Skeletal muscle tissue (tissue), 4 donors: Measurements from ENCODE around the gene MAP7. TPM values are rescaled to one million over a fixed set of nuclear protein-coding genes. Genes with fewer than 3 reads are reported as not detected.
"Not testable (repeated sequence)": the region's sequence is repeated elsewhere in the genome, so short reads cannot be mapped to it uniquely, and the experiment has no call there.

Experiments
- H3K27ac ChIP-seq: one replicate; pipeline ENCODE4 v1.7.0; 2013; ENCODE audit warnings: mild to moderate bottlenecking, low read depth, low read length, inconsistent platforms
- H3K27me3 ChIP-seq, 3 donors: one replicate each; pipeline ENCODE4 v1.7.0; 2013; ENCODE audit warnings: low read length in 3 of 3; ENCODE audit not compliant: control insufficient read depth in 3 of 3, insufficient read depth in 3 of 3
- H3K36me3 ChIP-seq, 3 donors: one replicate each; pipeline ENCODE4 v1.7.0; 2013; ENCODE audit warnings: low read length in 3 of 3; ENCODE audit not compliant: control insufficient read depth in 3 of 3, insufficient read depth in 3 of 3
- H3K4me1 ChIP-seq, 3 donors: one replicate each; pipeline ENCODE4 v1.7.0; 2013; ENCODE audit warnings: low read length in 3 of 3, mild to moderate bottlenecking in 3 of 3; ENCODE audit not compliant: control insufficient read depth in 3 of 3, insufficient read depth in 3 of 3
- H3K4me3 ChIP-seq, 3 donors: one replicate each; pipeline ENCODE4 v1.7.0; 2013; ENCODE audit warnings: low read length in 3 of 3
- H3K9ac ChIP-seq, 3 donors: one replicate each; pipeline ENCODE4 v1.7.0; 2013; ENCODE audit warnings: low read length in 3 of 3, mild to moderate bottlenecking in 3 of 3, moderate library complexity in 2 of 3, low read depth in 1 of 3
- H3K9me3 ChIP-seq, 3 donors: one replicate each; pipeline ENCODE4 v1.7.0; 2013; ENCODE audit warnings: low read length in 3 of 3; ENCODE audit not compliant: control insufficient read depth in 3 of 3
- total RNA-seq: library from RNA; depleted of rRNA; stranded (reverse); fragments of >200 nt; gene quantifications from one replicate; pipeline ENCODE4 v1.2.3, GENCODE V29; 2014
- donor health status: Osteomylitis.

The MAP7 gene
- total RNA-seq, 1 donor from 2014 or later: under 0.01 TPM

- Histone ChIP-seq H3K36me3 (no peaks in the 10 kb centered on the region), H3K4me1 (no peaks in the 10 kb centered on the region), H3K9ac (no peak overlapping the region), H3K4me3 (no peak overlapping the region), H3K27me3 (no peaks in the 10 kb centered on the region), H3K27ac (no peak overlapping the region), H3K9me3 (no peaks in the 10 kb centered on the region)
Measured at GRCh38 chr6:136410201-136411024, 139.8 kb downstream of the MAP7 start.

DNA sequence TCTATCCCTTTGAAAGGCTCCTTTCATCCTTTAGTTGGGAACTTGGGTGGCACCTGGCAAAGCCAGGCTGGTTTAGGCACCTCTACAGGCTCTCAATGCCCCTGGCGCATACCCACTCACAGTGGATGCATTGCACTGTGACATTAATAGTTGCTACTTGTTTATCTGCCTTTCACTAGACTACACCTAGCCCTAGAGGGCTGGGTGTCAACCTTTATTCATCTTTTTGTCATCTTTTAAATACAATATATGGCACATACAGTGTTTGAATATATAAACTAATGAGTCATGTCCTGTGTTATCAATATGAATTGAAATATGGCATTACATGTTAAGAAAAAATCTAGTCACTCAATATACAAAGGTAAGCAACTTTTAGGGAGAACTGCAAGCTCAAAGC is 140.6 kb downstream of the MAP7 start:
- Histone ChIP-seq H3K9ac (no peak overlapping the region), H3K27me3 (no peaks in the 10 kb centered on the region), H3K4me1 (no peaks in the 10 kb centered on the region), H3K9me3 (no peaks in the 10 kb centered on the region), H3K4me3 (no peak overlapping the region), H3K36me3 (no peaks in the 10 kb centered on the region), H3K27ac (no peak overlapping the region)

DNA sequence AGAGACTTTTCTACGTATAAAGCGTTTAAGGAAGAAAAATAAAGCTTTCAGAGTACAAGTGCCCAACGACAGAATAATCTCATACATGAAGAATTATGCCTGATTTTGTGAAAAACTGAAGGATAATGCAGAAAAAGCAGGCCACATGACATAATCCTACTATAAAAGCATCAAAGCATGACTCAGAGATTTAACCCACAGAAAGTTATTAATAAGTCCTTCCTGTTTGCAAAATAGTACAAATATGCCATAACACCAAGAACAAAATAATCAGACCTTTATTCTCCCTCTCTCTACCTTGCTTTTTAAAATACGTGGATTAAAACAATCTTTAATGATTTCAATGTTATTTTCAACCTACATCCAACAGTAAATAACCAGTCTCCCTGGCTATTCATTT is 142.0 kb downstream of the MAP7 start:
- Histone ChIP-seq H3K9ac (no peak overlapping the region), H3K27ac (no peak overlapping the region), H3K4me3 (no peak overlapping the region), H3K9me3 (no peaks in the 10 kb centered on the region), H3K27me3 (no peaks in the 10 kb centered on the region), H3K4me1 (no peaks in the 10 kb centered on the region), H3K36me3 (no peaks in the 10 kb centered on the region)

- Histone ChIP-seq H3K4me3 (no peak overlapping the region), H3K4me1 (no peaks in the 10 kb centered on the region), H3K9me3 (no peaks in the 10 kb centered on the region), H3K27ac (no peak overlapping the region), H3K36me3 (no peaks in the 10 kb centered on the region), H3K9ac (no peak overlapping the region), H3K27me3 (no peaks in the 10 kb centered on the region)
Measured at GRCh38 chr6:136405420-136406029, 144.7 kb downstream of the MAP7 start.

- Histone ChIP-seq H3K36me3 (no peaks in the 10 kb centered on the region), H3K27me3 (no peaks in the 10 kb centered on the region)
Measured at GRCh38 chr6:136404627-136405419, 145.4 kb downstream of the MAP7 start.

DNA sequence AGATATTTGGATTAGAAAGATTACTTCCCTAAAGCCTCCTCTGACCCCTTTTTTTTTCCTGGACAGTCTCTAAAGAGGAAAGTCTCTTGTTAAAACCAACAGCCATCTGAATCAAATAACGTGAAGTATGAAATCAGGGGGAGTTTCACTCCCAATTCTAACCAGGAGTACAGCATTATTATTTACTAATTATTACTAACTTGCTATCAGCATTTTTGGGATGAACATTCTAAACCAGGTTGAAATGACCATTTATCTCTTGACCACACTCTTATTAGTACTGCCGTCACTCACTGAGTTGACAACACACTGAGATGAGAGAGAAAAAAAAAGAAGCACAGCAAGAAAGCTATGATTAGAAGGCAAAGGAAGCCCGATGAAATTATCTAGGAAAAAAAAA is 146.2 kb downstream of the MAP7 start:
- H3K9ac ChIP-seq: no peak overlapping the region
- no peaks in the 10 kb centered on the region for H3K4me1 ChIP-seq
- H3K4me3 ChIP-seq: no peak overlapping the region
- H3K36me3 ChIP-seq: no peaks in the 10 kb centered on the region
- no peak overlapping the region for H3K27ac ChIP-seq
- no peaks in the 10 kb centered on the region for H3K27me3 ChIP-seq
- H3K9me3 ChIP-seq: no peaks in the 10 kb centered on the region

More at GRCh38 chr6:136404627-136405419, 145.4 kb downstream of the MAP7 start:
- Histone ChIP-seq H3K4me1 (no peaks in the 10 kb centered on the region), H3K9ac (no peak overlapping the region), H3K9me3 (no peaks in the 10 kb centered on the region), H3K4me3 (no peak overlapping the region), H3K27ac (no peak overlapping the region)

DNA sequence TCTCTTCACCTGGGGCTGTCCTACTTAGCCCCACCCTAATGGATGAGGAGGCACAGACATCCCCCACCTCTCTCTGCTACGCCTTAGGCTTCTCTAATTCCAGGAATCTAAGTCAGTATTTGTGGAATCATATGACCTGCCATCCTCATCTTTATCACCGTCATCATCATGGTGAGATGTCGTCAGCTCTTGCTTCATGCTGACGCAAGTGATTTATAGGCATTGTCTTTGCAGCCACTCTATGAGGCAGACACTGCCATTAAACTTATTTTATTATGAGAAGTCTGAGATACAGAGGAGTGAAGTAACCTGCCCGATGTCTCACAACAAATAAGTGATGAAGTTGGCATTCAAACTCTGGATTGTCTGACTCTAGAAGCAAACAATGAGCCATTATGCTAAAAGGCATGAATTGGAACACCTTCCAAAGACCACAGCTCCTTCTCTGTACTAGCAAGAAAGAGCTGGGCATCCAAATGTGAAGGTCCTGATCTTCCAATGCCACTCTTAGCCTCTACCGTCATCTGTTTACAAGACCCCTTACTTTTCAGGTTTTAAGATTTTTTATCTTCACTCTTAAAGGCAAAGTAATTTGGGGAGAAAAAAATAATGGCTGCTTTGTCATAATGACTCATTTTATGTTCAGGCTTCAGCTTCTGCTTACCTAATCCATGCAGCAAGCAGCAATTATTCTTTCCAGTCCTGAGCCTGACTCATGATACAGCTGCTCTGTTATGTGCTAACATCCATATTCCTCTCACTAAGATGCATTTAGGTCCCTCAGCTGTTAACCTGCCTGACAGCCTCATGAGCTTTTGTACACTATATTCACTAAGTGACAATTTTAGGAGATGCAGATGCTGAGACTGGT is 146.9 kb downstream of the MAP7 start:
- no peak overlapping the region for H3K9ac ChIP-seq
- no peaks in the 10 kb centered on the region for H3K27me3 ChIP-seq
- H3K36me3 ChIP-seq: no peaks in the 10 kb centered on the region
- no peaks in the 10 kb centered on the region for H3K4me1 ChIP-seq
- no peak overlapping the region for H3K4me3 ChIP-seq
- no peak overlapping the region for H3K27ac ChIP-seq
- no peaks in the 10 kb centered on the region for H3K9me3 ChIP-seq

DNA sequence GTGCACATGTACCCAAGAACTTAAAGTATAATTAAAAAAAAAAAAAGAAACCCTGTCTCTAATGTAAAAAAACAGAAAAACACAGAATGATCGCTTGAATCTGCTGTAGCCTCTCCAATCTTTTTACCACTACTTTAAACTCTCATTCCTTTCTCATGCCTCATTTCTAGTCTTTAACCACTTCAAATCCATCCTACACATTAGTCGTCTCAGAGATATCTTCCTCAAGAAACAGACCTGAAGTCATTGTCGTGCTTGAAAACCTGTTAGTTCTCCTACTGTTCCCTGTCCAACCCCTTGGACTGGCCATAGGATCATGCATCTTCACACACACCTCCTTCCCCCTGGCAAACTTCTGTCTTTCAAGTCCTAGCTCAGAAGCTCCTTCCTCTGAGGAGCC is 148.5 kb downstream of the MAP7 start:
- Histone ChIP-seq H3K9me3 (no peaks in the 10 kb centered on the region), H3K27ac (no peak overlapping the region), H3K4me3 (no peak overlapping the region), H3K36me3 (no peaks in the 10 kb centered on the region), H3K9ac (no peak overlapping the region), H3K4me1 (no peaks in the 10 kb centered on the region), H3K27me3 (no peaks in the 10 kb centered on the region)

DNA sequence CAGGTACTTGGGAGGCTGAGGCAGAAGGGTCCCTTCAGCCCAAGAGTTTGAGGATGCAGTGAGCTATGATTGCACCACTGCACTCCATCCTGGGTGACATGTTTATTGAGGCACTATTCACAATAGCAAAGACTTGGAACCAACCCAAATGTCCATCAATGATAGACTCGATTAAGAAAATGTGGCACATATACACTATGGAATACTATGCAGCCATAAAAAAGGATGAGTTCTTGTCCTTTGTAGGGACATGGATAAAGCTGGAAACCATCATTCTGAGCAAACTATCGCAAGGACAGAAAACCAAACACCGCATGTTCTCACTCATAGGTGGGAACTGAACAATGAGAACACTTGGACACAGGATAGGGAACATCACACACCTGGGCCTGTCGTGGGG is 149.0 kb downstream of the MAP7 start:
- not testable (repeated sequence) for H3K36me3 ChIP-seq

More for the DNA sequence above, 149.0 kb downstream of the MAP7 start:
- not testable (repeated sequence) for H3K27ac ChIP-seq, H3K27me3 ChIP-seq, H3K9me3 ChIP-seq, H3K9ac ChIP-seq, H3K4me3 ChIP-seq, H3K4me1 ChIP-seq
